DND-41 (cell line): ENCODE results near the gene POFUT1.

Source experiments
- ATAC-seq: fragments of 200-7000 bp; cut with Tn5 transposase; 3 replicates; pipeline ENCODE4 v1.9.1; 2021; ENCODE audit warnings: low read depth; ENCODE audit not compliant: insufficient read depth
- DNase-seq: peaks from one replicate; pipeline ENCODE4 v3.0.0-alpha.2; 2020
- H2AFZ ChIP-seq: 2 replicates; pipeline ENCODE4 v1.6.0; 2012; ENCODE audit warnings: low read depth, low read length
- H3K27ac ChIP-seq: 2 replicates; pipeline ENCODE4 v1.5.1; 2012; ENCODE audit warnings: low read length, inconsistent platforms
- H3K27me3 ChIP-seq: fragments of 200-600 bp; sonication (generic); 2 replicates; pipeline ENCODE4 v1.6.0; 2012; ENCODE audit warnings: low read length, mild to moderate bottlenecking, inconsistent platforms; ENCODE audit not compliant: insufficient read depth, poor library complexity
- H3K36me3 ChIP-seq: 2 replicates; pipeline ENCODE4 v1.5.1; 2012; ENCODE audit warnings: low read length, inconsistent platforms; ENCODE audit not compliant: insufficient read depth
- H3K4me1 ChIP-seq: 2 replicates; pipeline ENCODE4 v1.5.1; 2012; ENCODE audit warnings: mild to moderate bottlenecking, low read length; ENCODE audit not compliant: insufficient read depth
- H3K4me2 ChIP-seq: 2 replicates; pipeline ENCODE4 v1.6.0; 2012; ENCODE audit warnings: mild to moderate bottlenecking, moderate library complexity, low read length, inconsistent platforms; ENCODE audit not compliant: insufficient read depth
- H3K4me3 ChIP-seq, 2 experiments: fragments of 200-600 bp in 1 of 2; shearing (Covaris generic) in 1 of 2; 2 replicates each; pipeline ENCODE4 v1.5.1; 2012 to 2016; ENCODE audit warnings: inconsistent platforms in 2 of 2, low read length in 2 of 2, mild to moderate bottlenecking in 2 of 2, low read depth in 1 of 2, moderate library complexity in 1 of 2
- H3K79me2 ChIP-seq: 2 replicates; pipeline ENCODE4 v1.6.0; 2012; ENCODE audit warnings: low read length, inconsistent platforms; ENCODE audit not compliant: insufficient read depth
- H3K9ac ChIP-seq: 2 replicates; pipeline ENCODE4 v1.6.0; 2012; ENCODE audit warnings: low read depth, mild to moderate bottlenecking, inconsistent platforms, low read length, moderate library complexity
- H3K9me3 ChIP-seq: 2 replicates; pipeline ENCODE4 v1.5.1; 2012; ENCODE audit warnings: low read length, moderate library complexity, mild to moderate bottlenecking, inconsistent platforms; ENCODE audit not compliant: insufficient read depth, severe bottlenecking
- H4K20me1 ChIP-seq: 2 replicates; pipeline ENCODE4 v1.6.0; 2012; ENCODE audit warnings: low read length; ENCODE audit not compliant: insufficient read depth
- EZH2 ChIP-seq: IDR thresholded peaks from 3 replicates; pipeline ENCODE4 v1.6.1; 2012; ENCODE audit warnings: borderline replicate concordance, low read depth, mild to moderate bottlenecking, moderate library complexity, low read length, inconsistent platforms; ENCODE audit not compliant: severe bottlenecking
- TF ChIP-seq, protein P1 (sequence below): IDR thresholded peaks from 2 replicates; pipeline ENCODE4 v1.5.1; 2012; ENCODE audit warnings: borderline replicate concordance, low read length, moderate library complexity, mild to moderate bottlenecking; ENCODE audit not compliant: poor library complexity, severe bottlenecking; ENCODE audit errors: extremely low read depth

Gene POFUT1

DNA sequence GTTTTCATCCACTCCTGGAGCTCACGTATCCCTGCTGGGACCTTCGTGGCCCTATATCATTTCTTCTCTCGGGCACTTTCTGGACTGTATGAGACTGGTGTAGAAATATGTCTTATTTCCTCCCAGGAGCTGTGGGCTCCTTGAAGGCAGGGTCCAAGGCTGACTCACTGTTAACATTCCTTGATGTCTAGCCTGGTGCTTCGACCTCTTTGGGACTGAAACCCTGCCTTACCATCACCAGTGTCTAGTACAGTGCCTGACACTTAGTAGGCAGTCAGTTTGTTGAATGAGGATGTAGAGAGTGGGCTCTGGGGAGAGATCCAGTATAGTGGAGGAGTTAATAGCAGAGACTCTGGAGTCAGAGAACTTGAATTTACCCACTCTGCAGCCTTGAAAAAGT lies 23.6 kb downstream of the POFUT1 start:
- H3K36me3 ChIP-seq, result peaks cover 89% of the 10 kb centered on the region
- ATAC-seq (no peak), DNase-seq (no peak)
- no peaks in the 10 kb centered on the region for H3K27me3 ChIP-seq
- H3K4me1 ChIP-seq, result no peaks in the 10 kb centered on the region
- H3K27ac ChIP-seq, result no peak overlapping the region
- no peaks in the 10 kb centered on the region for H3K79me2 ChIP-seq
- TF ChIP-seq, protein P1, sequence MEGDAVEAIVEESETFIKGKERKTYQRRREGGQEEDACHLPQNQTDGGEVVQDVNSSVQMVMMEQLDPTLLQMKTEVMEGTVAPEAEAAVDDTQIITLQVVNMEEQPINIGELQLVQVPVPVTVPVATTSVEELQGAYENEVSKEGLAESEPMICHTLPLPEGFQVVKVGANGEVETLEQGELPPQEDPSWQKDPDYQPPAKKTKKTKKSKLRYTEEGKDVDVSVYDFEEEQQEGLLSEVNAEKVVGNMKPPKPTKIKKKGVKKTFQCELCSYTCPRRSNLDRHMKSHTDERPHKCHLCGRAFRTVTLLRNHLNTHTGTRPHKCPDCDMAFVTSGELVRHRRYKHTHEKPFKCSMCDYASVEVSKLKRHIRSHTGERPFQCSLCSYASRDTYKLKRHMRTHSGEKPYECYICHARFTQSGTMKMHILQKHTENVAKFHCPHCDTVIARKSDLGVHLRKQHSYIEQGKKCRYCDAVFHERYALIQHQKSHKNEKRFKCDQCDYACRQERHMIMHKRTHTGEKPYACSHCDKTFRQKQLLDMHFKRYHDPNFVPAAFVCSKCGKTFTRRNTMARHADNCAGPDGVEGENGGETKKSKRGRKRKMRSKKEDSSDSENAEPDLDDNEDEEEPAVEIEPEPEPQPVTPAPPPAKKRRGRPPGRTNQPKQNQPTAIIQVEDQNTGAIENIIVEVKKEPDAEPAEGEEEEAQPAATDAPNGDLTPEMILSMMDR, result no peak
- no peak for TF ChIP-seq EZH2
- no peak overlapping the region for H2AFZ ChIP-seq
- no peak overlapping the region for H3K9ac ChIP-seq
- H3K9me3 ChIP-seq, result no peaks in the 10 kb centered on the region
- peaks cover 4% of the 10 kb centered on the region; the same call in 1 of the 2 replicates for H4K20me1 ChIP-seq
- no peak overlapping the region for H3K4me3 ChIP-seq
- H3K4me2 ChIP-seq, result no peak overlapping the region

DNA sequence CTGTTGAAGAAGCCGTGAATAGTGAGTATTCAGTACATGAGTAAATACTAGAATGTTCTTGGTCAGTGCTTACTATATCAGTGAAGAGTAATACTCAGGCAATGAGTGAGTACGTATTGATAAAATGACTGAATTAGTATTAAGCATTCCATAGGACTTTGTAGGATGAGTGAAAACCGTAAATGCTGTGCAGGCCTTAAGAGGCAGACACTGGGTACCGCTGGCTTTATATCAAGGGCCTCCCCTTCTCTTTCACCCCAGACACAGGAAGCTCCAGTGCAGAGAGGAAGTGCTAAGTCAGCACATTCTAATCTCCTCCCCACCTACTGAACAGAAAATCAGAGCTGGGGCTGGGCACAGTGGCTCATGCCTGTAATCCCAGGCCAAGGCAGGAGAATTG lies 24.2 kb downstream of the POFUT1 start:
- Histone ChIP-seq H3K4me2 (no peak overlapping the region), H3K9me3 (no peaks in the 10 kb centered on the region), H3K27me3 (no peaks in the 10 kb centered on the region), H3K79me2 (no peaks in the 10 kb centered on the region), H3K4me3 (no peak overlapping the region), H3K4me1 (no peaks in the 10 kb centered on the region), H3K27ac (no peak overlapping the region), H3K9ac (no peak overlapping the region), H3K36me3 (peaks cover 84% of the 10 kb centered on the region), H2AFZ (no peak overlapping the region), H4K20me1 (peaks cover 4% of the 10 kb centered on the region; the same call in 1 of the 2 replicates)
- TF ChIP-seq EZH2, result no peak
- TF ChIP-seq, protein P1, result no peak
- DNase-seq, result no peak
- ATAC-seq, result peak; percentile 70

DNA sequence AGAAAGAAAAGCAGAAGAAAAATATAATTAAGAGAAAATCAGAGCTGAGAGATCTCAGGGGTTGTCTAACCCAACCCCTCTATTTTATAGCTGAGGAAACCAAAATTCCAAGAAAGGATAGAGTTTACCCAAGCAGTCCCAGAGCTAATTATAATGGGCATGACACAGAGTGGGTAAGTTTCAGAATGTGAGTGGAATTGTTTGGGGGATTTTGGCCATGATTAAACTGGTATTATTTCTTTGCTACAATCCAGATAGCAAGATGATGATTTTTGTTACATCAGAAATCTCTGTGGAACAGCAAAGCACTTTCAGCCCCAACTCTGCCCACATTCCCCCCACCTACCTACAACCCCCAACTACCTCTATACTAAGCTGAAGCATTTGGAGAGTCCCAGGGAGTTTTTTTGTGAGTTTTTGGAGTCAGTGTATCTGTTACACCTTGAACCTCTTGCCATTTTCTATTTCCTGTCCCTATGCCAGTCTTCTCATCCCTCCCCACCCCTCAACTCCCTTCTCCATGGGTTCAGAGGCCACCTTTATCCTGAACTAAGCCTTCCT lies 24.7 kb downstream of the POFUT1 start:
- Histone ChIP-seq H3K27me3 (no peaks in the 10 kb centered on the region), H3K4me2 (no peak overlapping the region), H3K4me3 (no peak overlapping the region), H3K36me3 (peaks cover 81% of the 10 kb centered on the region), H3K4me1 (no peaks in the 10 kb centered on the region), H3K9ac (no peak overlapping the region), H3K9me3 (no peaks in the 10 kb centered on the region), H3K79me2 (no peaks in the 10 kb centered on the region), H3K27ac (no peak overlapping the region), H4K20me1 (peaks cover 4% of the 10 kb centered on the region; the same call in 1 of the 2 replicates), H2AFZ (no peak overlapping the region)
- no peak for ATAC-seq
- DNase-seq, result no peak
- TF ChIP-seq, protein P1, result no peak
- no peak for TF ChIP-seq EZH2

DNA sequence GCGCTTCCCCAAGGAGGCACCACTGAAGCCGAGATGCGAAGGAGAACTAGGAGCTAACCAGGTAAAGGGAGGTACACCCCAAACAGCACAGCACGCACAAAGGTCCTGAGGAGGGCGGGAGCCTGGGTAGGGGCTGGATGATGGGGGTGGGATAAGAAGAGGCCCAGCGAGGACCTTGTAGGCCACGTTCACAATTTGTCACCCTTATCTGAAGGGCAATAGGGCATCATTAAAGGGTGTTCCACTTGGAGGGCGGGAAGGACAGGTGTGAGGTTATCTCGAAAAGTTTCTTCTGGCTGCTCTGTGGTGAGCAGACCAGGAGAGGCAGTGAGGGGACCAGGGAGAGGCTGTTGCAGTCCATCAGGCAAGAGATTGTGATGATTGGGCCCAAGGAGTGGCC lies 25.6 kb downstream of the POFUT1 start:
- Histone ChIP-seq H3K9me3 (no peaks in the 10 kb centered on the region), H3K4me3 (no peak overlapping the region), H2AFZ (no peak overlapping the region), H3K36me3 (peaks cover 73% of the 10 kb centered on the region), H4K20me1 (peaks cover 4% of the 10 kb centered on the region; the same call in 1 of the 2 replicates), H3K79me2 (no peaks in the 10 kb centered on the region), H3K4me1 (no peaks in the 10 kb centered on the region), H3K9ac (no peak overlapping the region), H3K27me3 (no peaks in the 10 kb centered on the region), H3K4me2 (no peak overlapping the region), H3K27ac (no peak overlapping the region)
- DNase-seq (no peak), ATAC-seq (no peak)
- TF ChIP-seq, protein P1, result no peak
- no peak for TF ChIP-seq EZH2
